Parathyroid adenoma (tissue), 2 donors: ENCODE measurements around the gene CSPG4.

ENCODE experiments used
- H2AFZ ChIP-seq: fragments of 300-600 bp; sonication (generic); one replicate; pipeline ENCODE4 v1.7.0; 2017; ENCODE audit warnings: antibody characterized with exemption, mild to moderate bottlenecking
- H3K27ac ChIP-seq: fragments of 300-600 bp; sonication (generic); one replicate; pipeline ENCODE4 v1.7.0; 2017
- H3K27me3 ChIP-seq: fragments of 300-600 bp; sonication (generic); one replicate; pipeline ENCODE4 v1.7.0; 2017; ENCODE audit warnings: low read length; ENCODE audit not compliant: control insufficient read depth, insufficient read depth
- H3K36me3 ChIP-seq: fragments of 300-600 bp; sonication (generic); one replicate; pipeline ENCODE4 v1.7.0; 2017; ENCODE audit warnings: low read length; ENCODE audit not compliant: control insufficient read depth, insufficient read depth
- H3K4me1 ChIP-seq: fragments of 300-600 bp; sonication (generic); one replicate; pipeline ENCODE4 v1.7.0; 2017; ENCODE audit warnings: control low read depth
- H3K4me2 ChIP-seq: fragments of 300-600 bp; sonication (generic); one replicate; pipeline ENCODE4 v1.7.0; 2017; ENCODE audit warnings: low read length
- H3K4me3 ChIP-seq: fragments of 300-600 bp; sonication (generic); one replicate; pipeline ENCODE4 v1.7.0; 2017; ENCODE audit warnings: low read depth, low read length
- H3K79me2 ChIP-seq: fragments of 300-600 bp; sonication (generic); one replicate; pipeline ENCODE4 v1.7.0; 2017; ENCODE audit warnings: control low read depth
- H3K9ac ChIP-seq: fragments of 300-600 bp; sonication (generic); one replicate; pipeline ENCODE4 v1.7.0; 2017; ENCODE audit warnings: mild to moderate bottlenecking
- H3K9me3 ChIP-seq: fragments of 300-600 bp; sonication (generic); one replicate; pipeline ENCODE4 v1.7.0; 2017; ENCODE audit warnings: low read length; ENCODE audit not compliant: control insufficient read depth
- CTCF ChIP-seq: fragments of 300-600 bp; sonication (generic); IDR thresholded peaks from one replicate; pipeline ENCODE4 v1.7.0; 2017; ENCODE audit warnings: antibody characterized with exemption, mild to moderate bottlenecking
- donor health status: primary hyperparathyroidism.

CSPG4 gene

GRCh38 chr15:75656813-75657212 is 55.8 kb downstream of the CSPG4 start:
- H3K36me3 ChIP-seq = no peaks in the 10 kb centered on the region
- no peak overlapping the region for H3K4me3 ChIP-seq
- H3K27me3 ChIP-seq = no peaks in the 10 kb centered on the region
- H3K27ac ChIP-seq = no peak overlapping the region
- no peaks in the 10 kb centered on the region for H3K9me3 ChIP-seq
- no peak overlapping the region for H3K4me2 ChIP-seq
- H3K79me2 ChIP-seq = no peaks in the 10 kb centered on the region
- H2AFZ ChIP-seq = no peak overlapping the region
- H3K9ac ChIP-seq = no peak overlapping the region
- H3K4me1 ChIP-seq = no peaks in the 10 kb centered on the region
- no peak for TF ChIP-seq CTCF

- TF ChIP-seq CTCF = no peak
- Histone ChIP-seq H3K4me3 (no peak overlapping the region), H2AFZ (no peak overlapping the region), H3K4me2 (no peak overlapping the region), H3K4me1 (peaks cover under 1% of the 10 kb centered on the region), H3K36me3 (no peaks in the 10 kb centered on the region), H3K27me3 (no peaks in the 10 kb centered on the region), H3K79me2 (no peaks in the 10 kb centered on the region), H3K9me3 (no peaks in the 10 kb centered on the region), H3K27ac (no peak overlapping the region), H3K9ac (no peak overlapping the region)
Measured at GRCh38 chr15:75656331-75656730, 56.3 kb downstream of the CSPG4 start.

GRCh38 chr15:75655931-75656330 is 56.7 kb downstream of the CSPG4 start:
- Histone ChIP-seq H3K4me2 (no peak overlapping the region), H3K27ac (no peak overlapping the region), H3K79me2 (no peaks in the 10 kb centered on the region), H3K36me3 (no peaks in the 10 kb centered on the region), H3K4me1 (peaks cover 4% of the 10 kb centered on the region), H3K4me3 (no peak overlapping the region), H2AFZ (no peak overlapping the region), H3K27me3 (no peaks in the 10 kb centered on the region), H3K9ac (no peak overlapping the region), H3K9me3 (no peaks in the 10 kb centered on the region)
- no peak for TF ChIP-seq CTCF

DNA sequence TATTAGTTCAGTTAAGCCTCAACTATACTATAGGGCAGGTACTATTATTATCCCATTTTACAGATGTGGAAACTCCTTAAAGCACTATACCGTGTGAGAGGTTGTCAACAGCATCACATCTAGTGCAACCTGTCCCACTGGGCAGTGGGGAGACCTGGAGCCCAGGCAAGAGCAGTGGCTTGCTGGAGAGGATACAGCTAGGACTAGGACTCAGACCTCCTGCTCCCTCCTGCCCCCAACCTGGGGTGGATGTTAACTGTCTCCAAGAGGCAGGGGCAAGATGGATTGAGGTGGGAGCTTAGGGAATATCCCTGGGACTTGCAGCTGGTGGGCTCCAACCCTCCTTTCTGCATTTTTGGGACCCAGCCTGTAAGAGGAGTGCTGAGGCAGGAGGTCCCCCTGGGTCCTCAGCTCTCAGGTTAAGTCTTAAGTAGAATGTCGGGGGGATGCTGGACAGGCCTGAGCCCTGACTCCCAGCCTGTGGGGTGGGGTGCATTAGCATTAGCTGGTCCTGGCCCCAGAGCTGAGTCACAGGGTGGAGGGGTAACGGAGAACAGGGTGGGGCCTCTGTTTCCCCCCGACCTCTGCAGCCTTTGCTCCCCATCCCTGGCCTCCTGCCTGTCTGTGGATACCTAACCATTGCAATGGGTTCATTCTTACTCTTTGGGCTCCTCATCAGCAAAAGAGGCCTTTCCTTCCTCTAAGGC is 58.3 kb downstream of the CSPG4 start:
- Histone ChIP-seq H3K4me1 (peaks cover 4% of the 10 kb centered on the region), H3K27me3 (no peaks in the 10 kb centered on the region), H3K27ac (no peak overlapping the region), H3K4me2 (no peak overlapping the region), H3K9ac (no peak overlapping the region), H3K4me3 (no peak overlapping the region), H3K79me2 (no peaks in the 10 kb centered on the region), H3K36me3 (no peaks in the 10 kb centered on the region), H3K9me3 (no peaks in the 10 kb centered on the region), H2AFZ (no peak overlapping the region)
- no peak for TF ChIP-seq CTCF

DNA sequence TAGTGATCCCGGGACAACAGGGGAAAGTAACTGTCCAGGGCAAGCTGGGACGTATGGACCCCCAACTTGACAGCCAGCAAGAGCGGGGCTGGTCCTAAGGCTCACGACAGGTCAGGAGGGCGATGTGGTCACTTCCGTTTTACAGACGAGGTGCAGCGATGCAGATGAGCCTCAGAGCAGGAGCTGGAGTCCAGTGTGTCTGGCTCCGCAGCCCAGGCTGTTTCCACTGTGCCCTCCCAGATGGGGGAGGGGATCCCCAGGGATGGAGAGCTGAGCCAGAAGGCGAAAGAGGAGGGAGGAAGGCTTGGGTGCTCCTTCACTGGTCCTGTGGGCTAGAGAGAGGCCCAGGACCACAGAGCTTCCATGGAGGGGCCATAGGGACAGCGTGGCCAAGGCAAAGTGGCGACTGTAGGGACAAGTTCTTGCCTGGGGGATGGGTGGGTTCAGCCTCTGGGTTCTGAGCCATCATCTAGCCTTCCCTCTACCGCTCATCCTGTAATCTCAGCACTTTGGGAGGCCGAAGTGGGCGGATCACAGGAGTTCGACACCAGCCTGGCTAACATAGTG is 59.2 kb downstream of the CSPG4 start:
- Histone ChIP-seq H3K36me3 (no peaks in the 10 kb centered on the region), H3K9ac (no peak overlapping the region), H3K4me2 (no peak overlapping the region), H3K79me2 (no peaks in the 10 kb centered on the region), H3K9me3 (no peaks in the 10 kb centered on the region), H2AFZ (no peak overlapping the region), H3K4me1 (peaks cover 4% of the 10 kb centered on the region), H3K27ac (no peak overlapping the region), H3K4me3 (no peak overlapping the region), H3K27me3 (no peaks in the 10 kb centered on the region)
- no peak for TF ChIP-seq CTCF
